Neural crest cell (in vitro differentiated cells): ENCODE measurements around the gene WNK1. TPM values are rescaled to one million over a fixed set of nuclear protein-coding genes. Genes with fewer than 3 reads are reported as not detected.
"Not testable (repeated sequence)": the region's sequence is repeated elsewhere in the genome, so short reads cannot be mapped to it uniquely, and the experiment has no call there.

Experiments
- DNase-seq: peaks from one replicate; pipeline ENCODE4 v3.0.0; 2021; ENCODE audit warnings: low read depth, mixed read lengths, low spot score
- H3K27ac Mint-ChIP-seq: one replicate; pipeline ENCODE4 v1.8.0; 2021; ENCODE audit warnings: mild to moderate bottlenecking, mixed read lengths; ENCODE audit not compliant: unreplicated experiment
- H3K27me3 Mint-ChIP-seq: 2 replicates; pipeline ENCODE4 v1.8.0; 2021; ENCODE audit warnings: low read depth, mild to moderate bottlenecking, mixed read lengths
- H3K36me3 Mint-ChIP-seq: 2 replicates; pipeline ENCODE4 v1.8.0; 2021; ENCODE audit warnings: low read depth, mild to moderate bottlenecking, mixed read lengths
- H3K4me1 Mint-ChIP-seq: 2 replicates; pipeline ENCODE4 v1.8.0; 2021; ENCODE audit warnings: mixed read lengths
- H3K4me3 Mint-ChIP-seq: one replicate; pipeline ENCODE4 v1.8.0; 2021; ENCODE audit warnings: mild to moderate bottlenecking, mixed read lengths
- H3K9me3 Mint-ChIP-seq: 2 replicates; pipeline ENCODE4 v1.8.0; 2021; ENCODE audit warnings: mixed read lengths
- total RNA-seq: library from RNA; stranded (reverse); gene quantifications from 2 replicates; pipeline ENCODE4 v1.2.1, GENCODE V29; 2021
- TF ChIP-seq, protein P1 (sequence below): fragments of 200-600 bp; sonication (generic); conservative IDR thresholded peaks from 2 replicates; pipeline ENCODE4 v1.5.0; 2021; ENCODE audit warnings: antibody characterized with exemption, mild to moderate bottlenecking

WNK1 gene
- total RNA-seq, 1 donor from 2014 or later = 155 TPM

DNA sequence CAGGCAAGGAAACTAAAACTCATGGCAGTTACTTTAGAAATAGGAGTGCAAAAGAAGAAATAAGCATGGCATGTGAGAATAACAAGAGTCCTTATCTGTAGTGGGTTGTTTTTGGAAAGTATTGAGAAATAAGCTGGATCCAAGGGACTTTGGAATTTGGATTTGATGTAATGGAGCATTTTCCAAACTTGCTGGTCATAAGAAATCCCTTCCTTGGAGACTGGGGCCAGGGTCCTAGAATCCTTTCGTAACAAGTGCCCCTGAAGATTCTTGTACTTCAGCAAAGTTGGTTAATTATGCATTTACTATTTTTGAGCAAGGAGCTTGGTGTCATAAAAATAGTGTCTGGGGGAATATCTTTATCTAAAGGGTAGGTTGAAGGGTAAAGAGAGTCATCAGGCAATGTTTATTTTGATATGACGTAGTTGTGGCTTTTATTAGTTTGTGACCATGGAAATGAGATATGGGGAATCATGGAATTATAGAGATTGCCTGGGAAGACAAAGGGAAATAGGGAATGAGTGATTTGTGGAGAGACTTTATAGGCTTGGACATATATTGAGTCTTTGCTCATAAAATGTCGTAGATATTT, 53.9 kb downstream of the WNK1 start:
- Mint-ChIP-seq H3K36me3 (no peaks in the 10 kb centered on the region), H3K4me3 (no peak overlapping the region), H3K4me1 (peaks cover 40% of the 10 kb centered on the region), H3K27ac (no peak overlapping the region), H3K27me3 (no peaks in the 10 kb centered on the region), H3K9me3 (no peaks in the 10 kb centered on the region)
- no peak for DNase-seq
- TF ChIP-seq, protein P1, sequence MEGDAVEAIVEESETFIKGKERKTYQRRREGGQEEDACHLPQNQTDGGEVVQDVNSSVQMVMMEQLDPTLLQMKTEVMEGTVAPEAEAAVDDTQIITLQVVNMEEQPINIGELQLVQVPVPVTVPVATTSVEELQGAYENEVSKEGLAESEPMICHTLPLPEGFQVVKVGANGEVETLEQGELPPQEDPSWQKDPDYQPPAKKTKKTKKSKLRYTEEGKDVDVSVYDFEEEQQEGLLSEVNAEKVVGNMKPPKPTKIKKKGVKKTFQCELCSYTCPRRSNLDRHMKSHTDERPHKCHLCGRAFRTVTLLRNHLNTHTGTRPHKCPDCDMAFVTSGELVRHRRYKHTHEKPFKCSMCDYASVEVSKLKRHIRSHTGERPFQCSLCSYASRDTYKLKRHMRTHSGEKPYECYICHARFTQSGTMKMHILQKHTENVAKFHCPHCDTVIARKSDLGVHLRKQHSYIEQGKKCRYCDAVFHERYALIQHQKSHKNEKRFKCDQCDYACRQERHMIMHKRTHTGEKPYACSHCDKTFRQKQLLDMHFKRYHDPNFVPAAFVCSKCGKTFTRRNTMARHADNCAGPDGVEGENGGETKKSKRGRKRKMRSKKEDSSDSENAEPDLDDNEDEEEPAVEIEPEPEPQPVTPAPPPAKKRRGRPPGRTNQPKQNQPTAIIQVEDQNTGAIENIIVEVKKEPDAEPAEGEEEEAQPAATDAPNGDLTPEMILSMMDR = no peak

DNA sequence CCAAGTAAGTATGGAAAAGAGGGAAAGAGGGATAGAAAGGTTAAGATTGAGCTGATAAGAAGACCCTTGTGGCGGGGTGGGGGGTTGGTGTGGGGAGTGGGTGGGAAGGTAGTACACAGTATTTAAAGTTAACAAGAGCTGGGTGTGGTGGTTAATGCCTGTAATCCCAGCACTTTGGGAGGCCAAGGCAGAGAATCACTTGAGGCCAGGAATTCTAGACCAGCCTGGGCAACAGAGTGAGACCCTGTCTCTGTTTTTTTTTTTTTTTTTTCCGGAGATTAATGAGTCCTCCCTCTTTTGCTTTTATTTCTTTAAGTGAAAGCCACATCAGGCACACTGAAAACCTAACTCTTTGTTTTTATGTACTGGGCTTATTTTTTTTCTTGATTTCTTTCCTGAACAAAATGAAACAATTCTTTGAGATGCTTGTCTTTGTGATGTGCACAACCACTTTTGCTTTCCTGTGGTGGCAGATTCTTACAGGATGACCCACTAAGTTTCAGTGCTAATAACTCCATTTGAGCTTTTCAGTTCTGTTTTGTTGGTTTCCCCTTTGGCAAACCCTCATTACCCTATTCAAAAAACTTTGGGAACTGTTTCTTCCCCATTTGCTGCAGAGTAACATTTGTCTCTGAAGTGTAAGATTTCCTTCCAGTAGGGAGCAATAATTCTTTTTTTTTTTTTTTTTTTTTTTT, 54.8 kb downstream of the WNK1 start:
- Mint-ChIP-seq H3K27me3 (no peaks in the 10 kb centered on the region), H3K9me3 (no peaks in the 10 kb centered on the region), H3K27ac (no peak overlapping the region), H3K4me3 (no peak overlapping the region), H3K36me3 (no peaks in the 10 kb centered on the region), H3K4me1 (peaks cover 37% of the 10 kb centered on the region)
- TF ChIP-seq, protein P1 = no peak
- DNase-seq = no peak

DNA sequence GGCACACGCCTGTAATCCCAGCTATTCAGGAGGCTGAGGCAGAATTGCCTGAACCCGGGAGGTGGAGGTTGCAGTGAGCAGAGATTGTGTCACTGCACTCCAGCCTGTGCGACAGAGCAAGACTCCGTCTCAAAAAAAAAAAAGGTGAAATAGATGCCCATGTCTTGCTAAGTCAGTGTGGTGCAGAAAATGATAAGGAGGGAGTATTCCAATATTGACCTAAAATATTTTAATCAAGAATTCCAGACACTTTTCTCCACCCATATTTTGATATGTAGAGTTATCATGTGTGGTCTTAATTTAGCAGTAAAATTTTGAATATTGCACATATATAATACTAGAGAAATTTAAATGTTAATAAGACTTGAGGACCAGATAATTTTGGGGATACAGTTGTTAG, 57.7 kb downstream of the WNK1 start:
- TF ChIP-seq, protein P1 = no peak
- Mint-ChIP-seq H3K36me3 (peaks cover 3% of the 10 kb centered on the region), H3K27me3 (no peaks in the 10 kb centered on the region), H3K27ac (no peak overlapping the region), H3K9me3 (no peaks in the 10 kb centered on the region), H3K4me1 (peaks cover 29% of the 10 kb centered on the region), H3K4me3 (no peak overlapping the region)
- DNase-seq = no peak

DNA sequence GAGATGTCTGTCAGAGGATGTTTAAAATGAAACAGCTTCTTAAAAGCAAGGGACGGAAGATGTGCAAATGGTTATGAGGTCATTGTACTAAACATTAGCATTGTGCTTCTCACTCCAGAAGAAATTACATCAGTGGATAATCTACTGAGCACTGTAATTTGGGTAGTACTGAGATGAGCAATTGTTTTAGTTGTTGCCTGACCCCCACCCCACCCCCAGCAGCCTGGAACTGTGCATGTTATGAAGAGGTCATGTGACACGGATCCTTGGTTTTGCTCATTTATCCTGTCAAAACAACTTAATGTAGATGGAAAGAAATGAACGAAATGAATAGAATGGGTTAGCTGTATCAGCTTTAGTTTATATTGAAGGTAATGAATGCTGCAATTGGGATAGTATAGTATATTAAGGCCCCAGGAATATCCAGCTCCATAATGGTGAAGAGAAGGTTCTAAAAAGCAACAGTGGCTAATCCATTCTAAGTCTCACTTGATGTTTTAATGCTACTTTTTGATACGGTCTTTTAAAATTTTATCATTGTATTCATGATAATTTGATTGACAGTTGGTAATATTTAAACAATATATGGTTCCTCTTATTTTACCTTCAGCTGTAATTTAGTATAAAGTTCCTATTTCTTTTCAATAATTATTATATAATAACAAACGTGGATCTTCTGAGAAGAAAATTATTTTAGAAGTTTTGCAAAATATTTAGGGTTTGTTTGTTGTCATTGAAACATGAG, 58.5 kb downstream of the WNK1 start:
- TF ChIP-seq, protein P1 = no peak
- H3K4me3 Mint-ChIP-seq = no peak overlapping the region
- peaks cover 5% of the 10 kb centered on the region for H3K36me3 Mint-ChIP-seq
- no peak for DNase-seq
- H3K4me1 Mint-ChIP-seq = peaks cover 26% of the 10 kb centered on the region
- H3K27ac Mint-ChIP-seq = no peak overlapping the region
- no peaks in the 10 kb centered on the region for H3K9me3 Mint-ChIP-seq
- H3K27me3 Mint-ChIP-seq = no peaks in the 10 kb centered on the region

DNA sequence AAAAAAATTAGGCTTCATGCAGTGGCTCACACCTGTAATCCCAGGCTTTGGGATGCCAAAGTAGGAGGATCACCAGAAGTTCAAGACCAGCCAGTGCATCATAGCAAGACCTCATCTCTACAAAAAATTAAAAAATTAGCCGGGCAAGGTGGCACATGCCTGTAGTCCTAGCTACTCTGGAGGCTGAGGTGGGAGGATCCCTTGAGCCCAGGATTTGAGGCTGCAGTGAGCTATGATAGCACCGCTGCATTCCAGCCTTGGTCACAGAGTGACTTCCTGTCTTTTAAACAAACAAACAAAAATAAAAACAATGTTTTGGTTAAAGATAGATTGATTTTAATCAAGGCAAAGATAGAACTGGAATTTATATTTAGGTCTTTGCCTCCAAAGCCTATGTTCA, 60.6 kb downstream of the WNK1 start:
- Mint-ChIP-seq H3K4me3 (no peak overlapping the region), H3K27me3 (no peaks in the 10 kb centered on the region), H3K9me3 (no peaks in the 10 kb centered on the region), H3K27ac (no peak overlapping the region), H3K36me3 (peaks cover 13% of the 10 kb centered on the region), H3K4me1 (peaks cover 23% of the 10 kb centered on the region)
- TF ChIP-seq, protein P1 = no peak
- DNase-seq = no peak

DNA sequence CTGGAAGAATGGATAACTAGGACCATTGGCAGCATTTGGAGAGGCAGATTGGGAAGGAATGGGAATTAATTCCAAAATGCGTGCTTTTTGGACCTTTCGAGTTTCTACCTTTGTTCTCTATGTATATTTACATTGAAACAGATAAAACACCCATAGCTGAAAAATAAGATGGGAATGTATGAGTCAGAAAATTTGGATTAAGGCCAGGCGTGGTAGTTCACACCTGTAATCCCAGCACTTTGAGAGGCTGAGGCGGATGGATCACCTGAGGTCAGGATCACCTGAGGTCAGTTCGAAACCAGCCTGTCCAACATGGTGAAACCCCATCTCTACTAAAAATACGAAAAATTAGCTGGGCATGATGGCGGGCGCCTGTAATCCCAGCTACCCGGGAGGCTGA, 65.1 kb downstream of the WNK1 start:
- not testable (repeated sequence) for H3K4me1 Mint-ChIP-seq, H3K9me3 Mint-ChIP-seq, H3K27me3 Mint-ChIP-seq, DNase-seq, H3K27ac Mint-ChIP-seq, H3K4me3 Mint-ChIP-seq
- peaks cover 30% of the 10 kb centered on the region for H3K36me3 Mint-ChIP-seq
